Liver (tissue), 9 donors: ENCODE results near the gene KRTAP10-2. TPM values are rescaled to one million over a fixed set of nuclear protein-coding genes. Genes with fewer than 3 reads are reported as not detected.

Experiments used
- DNase-seq: peaks from one replicate; pipeline ENCODE4 v3.0.0-alpha.2; 2017; ENCODE audit warnings: low spot score
- H3K27ac ChIP-seq, 2 donors: one replicate each; pipeline ENCODE4 v1.7.0; 2013; ENCODE audit warnings: inconsistent platforms in 2 of 2, low read length in 2 of 2, control low read depth in 1 of 2, low read depth in 1 of 2, mild to moderate bottlenecking in 1 of 2
- H3K27me3 ChIP-seq, 4 donors: one replicate each; pipeline versions ENCODE4 v1.6.1 to v1.7.0; 2013; ENCODE audit warnings: low read length in 3 of 4, inconsistent platforms in 1 of 4, mild to moderate bottlenecking in 1 of 4, moderate library complexity in 1 of 4; ENCODE audit not compliant: control insufficient read depth in 4 of 4, insufficient read depth in 4 of 4
- H3K36me3 ChIP-seq, 4 donors: one replicate each; pipeline versions ENCODE4 v1.6.1 to v1.7.0; 2013; ENCODE audit warnings: low read length in 3 of 4, mild to moderate bottlenecking in 3 of 4, low read depth in 1 of 4, moderate library complexity in 1 of 4; ENCODE audit not compliant: control insufficient read depth in 4 of 4, insufficient read depth in 3 of 4
- H3K4me1 ChIP-seq, 4 donors: one replicate each; pipeline versions ENCODE4 v1.6.1 to v1.7.0; 2013; ENCODE audit warnings: low read length in 3 of 4, mild to moderate bottlenecking in 3 of 4, moderate library complexity in 1 of 4; ENCODE audit not compliant: control insufficient read depth in 4 of 4, insufficient read depth in 4 of 4
- H3K4me3 ChIP-seq, 3 donors: one replicate each; pipeline versions ENCODE4 v1.6.1 to v1.7.0; 2013; ENCODE audit warnings: low read length in 3 of 3, control low read depth in 1 of 3, low read depth in 1 of 3, mild to moderate bottlenecking in 1 of 3
- H3K9ac ChIP-seq, 2 donors: one replicate each; pipeline ENCODE4 v1.7.0; 2013; ENCODE audit warnings: low read length in 2 of 2, mild to moderate bottlenecking in 2 of 2, moderate library complexity in 2 of 2, control low read depth in 1 of 2, low read depth in 1 of 2
- H3K9me3 ChIP-seq, 4 donors: one replicate each; pipeline versions ENCODE4 v1.6.1 to v1.7.0; 2013; ENCODE audit warnings: low read length in 3 of 4; ENCODE audit not compliant: control insufficient read depth in 4 of 4
- EGR1 ChIP-seq, 2 donors: IDR thresholded peaks; 2 replicates each; pipeline ENCODE4 v1.6.1; 2016 to 2018; ENCODE audit warnings: antibody characterized with exemption in 2 of 2, low read depth in 2 of 2
- FOXA2 ChIP-seq: IDR thresholded peaks from 2 replicates; pipeline ENCODE4 v1.6.1; 2016; ENCODE audit warnings: antibody characterized with exemption
- GABPA ChIP-seq, 2 donors: IDR thresholded peaks in 1 of 2; conservative IDR thresholded peaks in 1 of 2; 2 replicates each; pipeline ENCODE4 v1.6.1; 2016; ENCODE audit warnings: antibody characterized with exemption in 2 of 2, mild to moderate bottlenecking in 1 of 2, moderate library complexity in 1 of 2
- HNF4G ChIP-seq: IDR thresholded peaks from 2 replicates; pipeline ENCODE4 v1.6.1; 2016; ENCODE audit warnings: antibody characterized with exemption
- JUND ChIP-seq, 2 donors: IDR thresholded peaks; 2 replicates each; pipeline ENCODE4 v1.6.1; 2016; ENCODE audit warnings: antibody characterized with exemption in 2 of 2
- RAD21 ChIP-seq, 2 donors: IDR thresholded peaks; 2 replicates each; pipeline ENCODE4 v1.6.1; 2016; ENCODE audit warnings: antibody characterized with exemption in 2 of 2, mild to moderate bottlenecking in 2 of 2
- RXRA ChIP-seq, 2 donors: IDR thresholded peaks; 2 replicates each; pipeline ENCODE4 v1.6.1; 2017 to 2018; ENCODE audit warnings: antibody characterized with exemption in 2 of 2, mild to moderate bottlenecking in 1 of 2
- SP1 ChIP-seq: IDR thresholded peaks from 2 replicates; pipeline ENCODE4 v1.6.1; 2018; ENCODE audit warnings: antibody characterized with exemption, mild to moderate bottlenecking
- YY1 ChIP-seq: IDR thresholded peaks from 2 replicates; pipeline ENCODE4 v1.6.1; 2016; ENCODE audit warnings: antibody characterized with exemption, mild to moderate bottlenecking
- WGBS: extraction: QIAGEN DNeasy Blood & Tissue Kit; methylation state at CpG from one replicate; pipeline ENCODE4 v1.1.7; 2013; 5-methylcytosine and 5-hydroxymethylcytosine counted together
- polyA plus RNA-seq, 2 donors: library from polyadenylated mRNA; stranded (reverse) in 1 of 2; unstranded in 1 of 2; fragments of 200-250 nt in 1 of 2; fragments of >200 nt in 1 of 2; fragmentation: Nextera tagmentation in 1 of 2; extraction: Ambion mirVana in 1 of 2; gene quantifications; one replicate each; pipeline versions ENCODE4 v1.2.1 to v1.2.3, GENCODE V29; 2013 to 2015
- total RNA-seq, 2 donors: library from RNA; depleted of rRNA; stranded (reverse); fragments of >200 nt; gene quantifications; one replicate each; pipeline ENCODE4 v1.2.3, GENCODE V29; 2014
- TF ChIP-seq, protein P1 (sequence below): IDR thresholded peaks from 2 replicates; pipeline ENCODE4 v1.6.1; 2016; ENCODE audit warnings: antibody characterized with exemption
- TF ChIP-seq, protein P2 (sequence below): fragments of 150-350 bp; IDR thresholded peaks from 2 replicates; pipeline ENCODE4 v1.5.1; 2017; ENCODE audit warnings: improper control_type of control experiment, low read depth, low read length; ENCODE audit not compliant: missing input control
- TF ChIP-seq, protein P3 (sequence below): IDR thresholded peaks from 2 replicates; pipeline ENCODE4 v1.6.1; 2016; ENCODE audit warnings: antibody characterized with exemption
- TF ChIP-seq, protein P4 (sequence below): IDR thresholded peaks from 2 replicates; pipeline ENCODE4 v1.6.1; 2016; ENCODE audit warnings: antibody characterized with exemption
- donor health status: healthy.
- donor health status: healthy.
- donor health status: healthy.
- donor health status: healthy.
- donor health status: healthy.

KRTAP10-2 gene
- total and polyA plus RNA-seq, 4 donors, result not detected

DNA sequence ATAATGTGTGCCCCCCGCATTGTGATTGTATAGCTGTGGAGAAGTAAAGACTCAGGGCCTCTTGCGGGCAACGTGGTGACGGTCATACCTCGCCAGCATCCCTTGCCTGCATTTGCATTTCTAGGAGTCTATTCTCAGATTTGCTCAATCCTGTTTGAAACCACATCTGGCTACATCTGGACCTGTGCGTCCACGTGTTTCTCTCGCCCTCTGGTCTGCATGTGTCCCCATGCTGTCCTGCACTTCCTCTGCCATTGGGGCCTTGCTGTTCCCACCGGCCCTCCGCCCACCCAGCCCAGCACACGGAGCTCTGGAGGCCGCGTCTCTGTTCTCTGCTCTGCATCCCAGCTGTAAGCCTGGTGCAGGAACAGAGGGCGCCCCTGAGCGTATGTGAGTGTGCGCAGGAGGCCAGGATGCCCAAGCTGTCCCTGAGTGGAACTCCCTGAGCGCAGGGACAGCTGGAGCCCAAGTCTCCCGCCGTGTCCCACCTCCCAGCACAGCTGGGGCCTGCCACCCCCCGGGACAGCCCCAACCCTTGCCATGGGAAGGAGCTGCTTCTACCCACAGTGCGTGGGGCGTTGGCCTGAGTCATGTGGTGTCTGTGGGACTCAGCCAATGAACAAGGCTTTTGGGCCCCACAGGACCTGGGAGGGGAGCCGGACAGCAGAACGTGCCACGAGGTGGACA, 1.6 kb downstream of the KRTAP10-2 start:
- no peaks in the 10 kb centered on the region for H3K4me1 ChIP-seq
- WGBS, result 75% methylated on average over 25 of the region's 25 CpGs
- peak; percentile 19 for DNase-seq
- no peak for TF ChIP-seq FOXA2
- TF ChIP-seq, protein P1, sequence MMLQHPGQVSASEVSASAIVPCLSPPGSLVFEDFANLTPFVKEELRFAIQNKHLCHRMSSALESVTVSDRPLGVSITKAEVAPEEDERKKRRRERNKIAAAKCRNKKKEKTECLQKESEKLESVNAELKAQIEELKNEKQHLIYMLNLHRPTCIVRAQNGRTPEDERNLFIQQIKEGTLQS, result no peak
- no peak for TF ChIP-seq SP1
- TF ChIP-seq GABPA (IDR thresholded peaks at IDR 0.05 in 1 of 2, conservative IDR thresholded peaks at IDR 0.05 in 1 of 2), result no peak
- TF ChIP-seq RAD21 (IDR thresholded peaks at IDR 0.05), result no peak
- no peaks in the 10 kb centered on the region for H3K36me3 ChIP-seq
- H3K27me3 ChIP-seq, result peaks cover 0 to 2% (median 0%) of the 10 kb centered on the region in 4 donors
- H3K4me3 ChIP-seq, result no peak overlapping the region
- H3K9ac ChIP-seq, result no peak overlapping the region
- H3K27ac ChIP-seq, result no peak overlapping the region
- H3K9me3 ChIP-seq, result no peaks in the 10 kb centered on the region

DNA sequence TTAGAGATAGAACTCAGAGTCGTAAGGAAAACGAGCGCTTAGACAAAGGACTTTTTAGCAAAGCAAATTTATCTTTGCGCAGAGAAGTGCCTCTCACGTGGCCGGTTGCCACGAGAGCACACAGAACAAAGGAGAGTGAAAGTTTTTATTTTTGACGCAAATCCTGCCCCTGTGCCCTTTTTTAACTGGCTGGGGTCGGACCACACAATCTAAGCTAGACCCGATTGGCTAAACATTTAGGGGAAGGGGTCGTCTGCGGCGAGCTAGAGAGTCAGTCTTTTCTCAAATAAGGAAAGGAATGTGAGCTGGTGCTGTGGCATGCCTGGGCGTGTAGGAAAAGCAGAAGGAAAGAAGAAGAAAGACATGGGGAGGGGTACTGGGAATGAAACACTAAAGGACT, 2.4 kb downstream of the KRTAP10-2 start:
- no peak for DNase-seq
- no peaks in the 10 kb centered on the region for H3K36me3 ChIP-seq
- TF ChIP-seq, protein P2, sequence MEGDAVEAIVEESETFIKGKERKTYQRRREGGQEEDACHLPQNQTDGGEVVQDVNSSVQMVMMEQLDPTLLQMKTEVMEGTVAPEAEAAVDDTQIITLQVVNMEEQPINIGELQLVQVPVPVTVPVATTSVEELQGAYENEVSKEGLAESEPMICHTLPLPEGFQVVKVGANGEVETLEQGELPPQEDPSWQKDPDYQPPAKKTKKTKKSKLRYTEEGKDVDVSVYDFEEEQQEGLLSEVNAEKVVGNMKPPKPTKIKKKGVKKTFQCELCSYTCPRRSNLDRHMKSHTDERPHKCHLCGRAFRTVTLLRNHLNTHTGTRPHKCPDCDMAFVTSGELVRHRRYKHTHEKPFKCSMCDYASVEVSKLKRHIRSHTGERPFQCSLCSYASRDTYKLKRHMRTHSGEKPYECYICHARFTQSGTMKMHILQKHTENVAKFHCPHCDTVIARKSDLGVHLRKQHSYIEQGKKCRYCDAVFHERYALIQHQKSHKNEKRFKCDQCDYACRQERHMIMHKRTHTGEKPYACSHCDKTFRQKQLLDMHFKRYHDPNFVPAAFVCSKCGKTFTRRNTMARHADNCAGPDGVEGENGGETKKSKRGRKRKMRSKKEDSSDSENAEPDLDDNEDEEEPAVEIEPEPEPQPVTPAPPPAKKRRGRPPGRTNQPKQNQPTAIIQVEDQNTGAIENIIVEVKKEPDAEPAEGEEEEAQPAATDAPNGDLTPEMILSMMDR, result no peak
- no peak for TF ChIP-seq EGR1 (IDR thresholded peaks at IDR 0.05; ENCODE audit: low read depth in 2 of 2)
- TF ChIP-seq, protein P3, sequence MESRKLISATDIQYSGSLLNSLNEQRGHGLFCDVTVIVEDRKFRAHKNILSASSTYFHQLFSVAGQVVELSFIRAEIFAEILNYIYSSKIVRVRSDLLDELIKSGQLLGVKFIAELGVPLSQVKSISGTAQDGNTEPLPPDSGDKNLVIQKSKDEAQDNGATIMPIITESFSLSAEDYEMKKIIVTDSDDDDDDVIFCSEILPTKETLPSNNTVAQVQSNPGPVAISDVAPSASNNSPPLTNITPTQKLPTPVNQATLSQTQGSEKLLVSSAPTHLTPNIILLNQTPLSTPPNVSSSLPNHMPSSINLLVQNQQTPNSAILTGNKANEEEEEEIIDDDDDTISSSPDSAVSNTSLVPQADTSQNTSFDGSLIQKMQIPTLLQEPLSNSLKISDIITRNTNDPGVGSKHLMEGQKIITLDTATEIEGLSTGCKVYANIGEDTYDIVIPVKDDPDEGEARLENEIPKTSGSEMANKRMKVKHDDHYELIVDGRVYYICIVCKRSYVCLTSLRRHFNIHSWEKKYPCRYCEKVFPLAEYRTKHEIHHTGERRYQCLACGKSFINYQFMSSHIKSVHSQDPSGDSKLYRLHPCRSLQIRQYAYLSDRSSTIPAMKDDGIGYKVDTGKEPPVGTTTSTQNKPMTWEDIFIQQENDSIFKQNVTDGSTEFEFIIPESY, result no peak
- no peak overlapping the region for H3K4me3 ChIP-seq
- 35% methylated on average over 14 of the region's 14 CpGs for WGBS
- peaks cover 0 to 2% (median 0%) of the 10 kb centered on the region in 4 donors for H3K27me3 ChIP-seq
- no peak overlapping the region for H3K27ac ChIP-seq
- H3K9ac ChIP-seq, result no peak overlapping the region
- H3K4me1 ChIP-seq, result no peaks in the 10 kb centered on the region
- H3K9me3 ChIP-seq, result no peaks in the 10 kb centered on the region

DNA sequence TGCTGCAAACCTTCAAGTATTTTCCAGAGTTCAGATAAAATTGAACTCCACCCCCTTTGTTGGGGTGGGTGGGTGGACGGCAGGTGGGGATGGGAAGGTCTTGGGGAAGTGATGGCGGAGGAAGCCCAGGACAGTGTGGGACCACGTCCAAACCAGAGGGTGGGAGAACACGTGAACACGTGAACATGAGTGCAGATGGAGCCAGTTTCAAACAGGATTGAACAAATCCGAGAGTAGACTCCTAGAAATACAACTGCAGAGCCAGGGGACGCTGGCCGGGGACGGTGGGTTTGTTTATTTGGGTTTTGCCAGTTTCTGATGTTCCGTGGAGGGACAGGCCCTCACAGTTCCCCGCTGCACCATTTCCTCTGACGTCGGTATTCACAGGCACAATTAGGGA, 2.9 kb downstream of the KRTAP10-2 start:
- H3K36me3 ChIP-seq, result no peaks in the 10 kb centered on the region
- H3K27ac ChIP-seq, result no peak overlapping the region
- 71% methylated on average over 13 of the region's 13 CpGs for WGBS
- no peaks in the 10 kb centered on the region for H3K4me1 ChIP-seq
- no peaks in the 10 kb centered on the region for H3K9me3 ChIP-seq
- peaks cover 0 to 2% (median 0%) of the 10 kb centered on the region in 4 donors for H3K27me3 ChIP-seq
- no peak overlapping the region for H3K4me3 ChIP-seq
- H3K9ac ChIP-seq, result no peak overlapping the region
- no peak for DNase-seq
- TF ChIP-seq, protein P4, sequence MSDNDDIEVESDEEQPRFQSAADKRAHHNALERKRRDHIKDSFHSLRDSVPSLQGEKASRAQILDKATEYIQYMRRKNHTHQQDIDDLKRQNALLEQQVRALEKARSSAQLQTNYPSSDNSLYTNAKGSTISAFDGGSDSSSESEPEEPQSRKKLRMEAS, result no peak
- TF ChIP-seq RXRA (IDR thresholded peaks at IDR 0.05), result no peak
- no peak for TF ChIP-seq HNF4G
- TF ChIP-seq JUND (IDR thresholded peaks at IDR 0.05), result no peak
- no peak for TF ChIP-seq YY1
- TF ChIP-seq, protein P2, result no peak
- TF ChIP-seq, protein P1, result no peak
